ENCODE measurements around the gene PIGN. TPM values are rescaled to one million over a fixed set of nuclear protein-coding genes. Genes with fewer than 3 reads are reported as not detected.

PIGN gene
- polyA plus RNA-seq, 1 donor = 20.5 TPM

GRCh38 chr18:62070302-62070701 lies 116.6 kb downstream of the PIGN start:
- Histone ChIP-seq H3K36me3 (ENCODE audit: control insufficient read depth, insufficient read depth, low read length) (no peaks in the 10 kb centered on the region), H3K27ac (ENCODE audit: low read length) (no peak overlapping the region), H3K27me3 (ENCODE audit: control insufficient read depth, insufficient read depth, low read length) (no peaks in the 10 kb centered on the region), H3K4me3 (ENCODE audit: low read length) (no peak overlapping the region), H3K4me1 (ENCODE audit: control insufficient read depth, insufficient read depth, low read length) (peaks cover 5% of the 10 kb centered on the region), H3K9me3 (ENCODE audit: control insufficient read depth, low read depth, low read length) (no peaks in the 10 kb centered on the region)
- WGBS (ENCODE audit: insufficient coverage, low lambda C conversion rate) = no CpG with 5 or more reads among the region's 2 CpGs
- DNase-seq = no peak

GRCh38 chr18:62069556-62069955 lies 117.3 kb downstream of the PIGN start:
- DNase-seq = no peak
- Histone ChIP-seq H3K4me1 (ENCODE audit: control insufficient read depth, insufficient read depth, low read length) (peaks cover 5% of the 10 kb centered on the region), H3K4me3 (ENCODE audit: low read length) (no peak overlapping the region), H3K36me3 (ENCODE audit: control insufficient read depth, insufficient read depth, low read length) (no peaks in the 10 kb centered on the region), H3K9me3 (ENCODE audit: control insufficient read depth, low read depth, low read length) (no peaks in the 10 kb centered on the region), H3K27ac (ENCODE audit: low read length) (no peak overlapping the region), H3K27me3 (ENCODE audit: control insufficient read depth, insufficient read depth, low read length) (no peaks in the 10 kb centered on the region)
- WGBS (ENCODE audit: insufficient coverage, low lambda C conversion rate) = 100% methylated on average over 1 of the region's 2 CpGs

GRCh38 chr18:62066102-62066818 lies 120.6 kb downstream of the PIGN start:
- Histone ChIP-seq H3K9me3 (ENCODE audit: control insufficient read depth, low read depth, low read length) (no peaks in the 10 kb centered on the region), H3K27ac (ENCODE audit: low read length) (peak overlapping the region; percentile 59), H3K36me3 (ENCODE audit: control insufficient read depth, insufficient read depth, low read length) (no peaks in the 10 kb centered on the region), H3K4me3 (ENCODE audit: low read length) (no peak overlapping the region), H3K27me3 (ENCODE audit: control insufficient read depth, insufficient read depth, low read length) (no peaks in the 10 kb centered on the region), H3K4me1 (ENCODE audit: control insufficient read depth, insufficient read depth, low read length) (peaks cover 10% of the 10 kb centered on the region)
- DNase-seq = peak; percentile 55 to 56
- WGBS (ENCODE audit: insufficient coverage, low lambda C conversion rate) = no CpG with 5 or more reads among the region's 5 CpGs

GRCh38 chr18:62064361-62064760 lies 122.5 kb downstream of the PIGN start:
- Histone ChIP-seq H3K4me3 (ENCODE audit: low read length) (no peak overlapping the region), H3K27ac (ENCODE audit: low read length) (no peak overlapping the region), H3K9me3 (ENCODE audit: control insufficient read depth, low read depth, low read length) (no peaks in the 10 kb centered on the region), H3K27me3 (ENCODE audit: control insufficient read depth, insufficient read depth, low read length) (no peaks in the 10 kb centered on the region), H3K4me1 (ENCODE audit: control insufficient read depth, insufficient read depth, low read length) (peaks cover 12% of the 10 kb centered on the region), H3K36me3 (ENCODE audit: control insufficient read depth, insufficient read depth, low read length) (no peaks in the 10 kb centered on the region)
- 44% methylated on average over 1 of the region's 1 CpG for WGBS (ENCODE audit: insufficient coverage, low lambda C conversion rate)
- no peak for DNase-seq

GRCh38 chr18:62061821-62062478 lies 124.9 kb downstream of the PIGN start:
- Histone ChIP-seq H3K27me3 (ENCODE audit: control insufficient read depth, insufficient read depth, low read length) (no peaks in the 10 kb centered on the region), H3K4me3 (ENCODE audit: low read length) (no peak overlapping the region), H3K27ac (ENCODE audit: low read length) (peak overlapping the region; percentile 67), H3K9me3 (ENCODE audit: control insufficient read depth, low read depth, low read length) (no peaks in the 10 kb centered on the region), H3K4me1 (ENCODE audit: control insufficient read depth, insufficient read depth, low read length) (peaks cover 12% of the 10 kb centered on the region), H3K36me3 (ENCODE audit: control insufficient read depth, insufficient read depth, low read length) (no peaks in the 10 kb centered on the region)
- DNase-seq = peak; percentile 20 to 64
- no CpG with 5 or more reads among the region's 5 CpGs for WGBS (ENCODE audit: insufficient coverage, low lambda C conversion rate)

GRCh38 chr18:62060820-62061219 lies 126.0 kb downstream of the PIGN start:
- WGBS (ENCODE audit: insufficient coverage, low lambda C conversion rate) = 33% methylated on average over 1 of the region's 2 CpGs
- no peak overlapping the region for H3K4me3 ChIP-seq (ENCODE audit: low read length)
- DNase-seq = peak; percentile 68 to 91
- H3K36me3 ChIP-seq (ENCODE audit: control insufficient read depth, insufficient read depth, low read length) = no peaks in the 10 kb centered on the region
- H3K27me3 ChIP-seq (ENCODE audit: control insufficient read depth, insufficient read depth, low read length) = no peaks in the 10 kb centered on the region
- no peaks in the 10 kb centered on the region for H3K9me3 ChIP-seq (ENCODE audit: control insufficient read depth, low read depth, low read length)
- peaks cover 12% of the 10 kb centered on the region for H3K4me1 ChIP-seq (ENCODE audit: control insufficient read depth, insufficient read depth, low read length)
- peak overlapping the region; percentile 67 for H3K27ac ChIP-seq (ENCODE audit: low read length)

- Histone ChIP-seq H3K4me3 (ENCODE audit: low read length) (no peak overlapping the region), H3K4me1 (ENCODE audit: control insufficient read depth, insufficient read depth, low read length) (no peaks in the 10 kb centered on the region), H3K27ac (ENCODE audit: low read length) (no peak overlapping the region), H3K36me3 (ENCODE audit: control insufficient read depth, insufficient read depth, low read length) (no peaks in the 10 kb centered on the region), H3K9me3 (ENCODE audit: control insufficient read depth, low read depth, low read length) (no peaks in the 10 kb centered on the region), H3K27me3 (ENCODE audit: control insufficient read depth, insufficient read depth, low read length) (no peaks in the 10 kb centered on the region)
- WGBS (ENCODE audit: insufficient coverage, low lambda C conversion rate) = no CpG with 5 or more reads among the region's 2 CpGs
- no peak for DNase-seq
These were observed 131.8 kb downstream of the PIGN start for GRCh38 chr18:62054929-62055498.

GRCh38 chr18:62048279-62048678 lies 138.6 kb downstream of the PIGN start:
- Histone ChIP-seq H3K27me3 (ENCODE audit: control insufficient read depth, insufficient read depth, low read length) (no peaks in the 10 kb centered on the region), H3K36me3 (ENCODE audit: control insufficient read depth, insufficient read depth, low read length) (no peaks in the 10 kb centered on the region), H3K9me3 (ENCODE audit: control insufficient read depth, low read depth, low read length) (peaks cover 11% of the 10 kb centered on the region), H3K27ac (ENCODE audit: low read length) (no peak overlapping the region), H3K4me3 (ENCODE audit: low read length) (no peak overlapping the region), H3K4me1 (ENCODE audit: control insufficient read depth, insufficient read depth, low read length) (no peaks in the 10 kb centered on the region)
- WGBS (ENCODE audit: insufficient coverage, low lambda C conversion rate) = 100% methylated on average over 1 of the region's 1 CpG
- DNase-seq = no peak

- no peak overlapping the region for H3K27ac ChIP-seq (ENCODE audit: low read length)
- no peaks in the 10 kb centered on the region for H3K27me3 ChIP-seq (ENCODE audit: control insufficient read depth, insufficient read depth, low read length)
- H3K9me3 ChIP-seq (ENCODE audit: control insufficient read depth, low read depth, low read length) = peaks cover 11% of the 10 kb centered on the region
- no CpG with 5 or more reads among the region's 2 CpGs for WGBS (ENCODE audit: insufficient coverage, low lambda C conversion rate)
- no peaks in the 10 kb centered on the region for H3K4me1 ChIP-seq (ENCODE audit: control insufficient read depth, insufficient read depth, low read length)
- DNase-seq = no peak
- H3K4me3 ChIP-seq (ENCODE audit: low read length) = no peak overlapping the region
- H3K36me3 ChIP-seq (ENCODE audit: control insufficient read depth, insufficient read depth, low read length) = no peaks in the 10 kb centered on the region
These were observed 141.5 kb downstream of the PIGN start for GRCh38 chr18:62045316-62045715.

- DNase-seq = no peak
- Histone ChIP-seq H3K4me1 (ENCODE audit: control insufficient read depth, insufficient read depth, low read length) (no peaks in the 10 kb centered on the region), H3K36me3 (ENCODE audit: control insufficient read depth, insufficient read depth, low read length) (no peaks in the 10 kb centered on the region), H3K9me3 (ENCODE audit: control insufficient read depth, low read depth, low read length) (peaks cover 11% of the 10 kb centered on the region), H3K27me3 (ENCODE audit: control insufficient read depth, insufficient read depth, low read length) (no peaks in the 10 kb centered on the region), H3K27ac (ENCODE audit: low read length) (no peak overlapping the region), H3K4me3 (ENCODE audit: low read length) (no peak overlapping the region)
- WGBS (ENCODE audit: insufficient coverage, low lambda C conversion rate) = no CpG with 5 or more reads among the region's 2 CpGs
These were observed 142.3 kb downstream of the PIGN start for GRCh38 chr18:62044490-62045000.
